ENCODE results near the gene DNHD1.

- no peak for TF ChIP-seq CTCF (IDR thresholded peaks at IDR 0.05; ENCODE audit: low read depth, low read length, poor library complexity, severe bottlenecking)
- TF ChIP-seq EZH2phosphoT487 (IDR thresholded peaks at IDR 0.05; ENCODE audit: borderline replicate concordance, low read length): no peak
Measured at GRCh38 chr11:6584528-6584927, 87.4 kb downstream of the DNHD1 start.

Data from DOHH2 (cell line).